H9 (cell line): ENCODE data around the gene MAMDC4. TPM values are rescaled to one million over a fixed set of nuclear protein-coding genes. Genes with fewer than 3 reads are reported as not detected.

Experiments used
- DNase-seq: peaks from one replicate; pipeline ENCODE4 v3.0.0-alpha.2; 2017
- H2AFZ ChIP-seq: one replicate; pipeline ENCODE4 v1.6.1; 2013; ENCODE audit warnings: mild to moderate bottlenecking, low read length, control low read depth, moderate library complexity
- H2AK5ac ChIP-seq: 2 replicates; pipeline ENCODE4 v1.6.1; 2013; ENCODE audit warnings: low read length, control low read depth, mixed read lengths; ENCODE audit not compliant: insufficient read length
- H2BK120ac ChIP-seq: one replicate; pipeline ENCODE4 v1.6.1; 2013; ENCODE audit warnings: low read depth, mild to moderate bottlenecking, low read length, control low read depth, inconsistent platforms; ENCODE audit not compliant: poor library complexity, severe bottlenecking
- H2BK12ac ChIP-seq: 2 replicates; pipeline ENCODE4 v1.6.1; 2013; ENCODE audit warnings: low read length, control low read depth, mixed read lengths, low read depth; ENCODE audit not compliant: insufficient read length
- H2BK15ac ChIP-seq: 2 replicates; pipeline ENCODE4 v1.6.1; 2013; ENCODE audit warnings: low read depth, low read length, control low read depth
- H2BK20ac ChIP-seq: one replicate; pipeline ENCODE4 v1.6.1; 2013; ENCODE audit warnings: low read depth, mild to moderate bottlenecking, low read length, control low read depth, inconsistent platforms; ENCODE audit not compliant: poor library complexity, severe bottlenecking
- H2BK5ac ChIP-seq: 2 replicates; pipeline ENCODE4 v1.6.1; 2013; ENCODE audit warnings: low read length, control low read depth, mixed read lengths; ENCODE audit not compliant: insufficient read length
- H3K14ac ChIP-seq: 2 replicates; pipeline ENCODE4 v1.6.1; 2013; ENCODE audit warnings: low read length, control low read depth; ENCODE audit not compliant: insufficient read depth
- H3K18ac ChIP-seq: 2 replicates; pipeline ENCODE4 v1.6.1; 2013; ENCODE audit warnings: low read depth, mild to moderate bottlenecking, mixed read lengths, low read length, control low read depth; ENCODE audit not compliant: insufficient read length
- H3K23ac ChIP-seq: 2 replicates; pipeline ENCODE4 v1.6.1; 2013; ENCODE audit warnings: low read length, control low read depth, mixed read lengths, low read depth; ENCODE audit not compliant: insufficient read length
- H3K23me2 ChIP-seq: 2 replicates; pipeline ENCODE4 v1.6.1; 2013; ENCODE audit warnings: low read depth, mild to moderate bottlenecking, mixed read lengths, low read length, control low read depth; ENCODE audit not compliant: insufficient read length, poor library complexity, severe bottlenecking
- H3K27ac ChIP-seq: 2 replicates; pipeline ENCODE4 v1.5.1; 2013; ENCODE audit warnings: low read length, control low read depth, mixed read lengths, low read depth; ENCODE audit not compliant: insufficient read length
- H3K27me3 ChIP-seq: 2 replicates; pipeline ENCODE4 v1.6.1; 2013; ENCODE audit warnings: low read length, control low read depth, inconsistent platforms; ENCODE audit not compliant: insufficient read depth
- H3K4ac ChIP-seq: 2 replicates; pipeline ENCODE4 v1.6.1; 2013; ENCODE audit warnings: low read depth, mild to moderate bottlenecking, control low read depth, inconsistent platforms, low read length, moderate library complexity
- H3K4me1 ChIP-seq: 2 replicates; pipeline ENCODE4 v1.6.1; 2013; ENCODE audit warnings: low read length, control low read depth, inconsistent platforms; ENCODE audit not compliant: insufficient read depth
- H3K4me2 ChIP-seq: 2 replicates; pipeline ENCODE4 v1.6.1; 2013; ENCODE audit warnings: low read length, control low read depth, mixed read lengths; ENCODE audit not compliant: insufficient read length, insufficient read depth
- H3K56ac ChIP-seq: 2 replicates; pipeline ENCODE4 v1.6.1; 2013; ENCODE audit warnings: low read depth, mild to moderate bottlenecking, mixed read lengths, low read length, control low read depth; ENCODE audit not compliant: insufficient read length
- H3K79me1 ChIP-seq: 2 replicates; pipeline ENCODE4 v1.6.1; 2013; ENCODE audit warnings: low read depth, mild to moderate bottlenecking, moderate library complexity, low read length, control low read depth, inconsistent platforms; ENCODE audit not compliant: insufficient read depth, poor library complexity, severe bottlenecking
- H3K79me2 ChIP-seq: 2 replicates; pipeline ENCODE4 v1.6.1; 2013; ENCODE audit warnings: low read length, control low read depth, inconsistent platforms; ENCODE audit not compliant: insufficient read depth
- H3K9ac ChIP-seq: 2 replicates; pipeline ENCODE4 v1.6.1; 2013; ENCODE audit warnings: low read length, control low read depth, mixed read lengths; ENCODE audit not compliant: insufficient read length; ENCODE audit errors: extremely low read depth
- H3K9me3 ChIP-seq: one replicate; pipeline ENCODE4 v1.6.1; 2013; ENCODE audit warnings: low read depth, low read length, inconsistent platforms; ENCODE audit not compliant: control insufficient read depth
- H3T11ph ChIP-seq: one replicate; pipeline ENCODE4 v1.6.1; 2013; ENCODE audit warnings: mild to moderate bottlenecking, low read length, control low read depth, inconsistent platforms
- H4K20me1 ChIP-seq: one replicate; pipeline ENCODE4 v1.6.1; 2013; ENCODE audit not compliant: control insufficient read depth, insufficient read length, insufficient read depth
- H4K5ac ChIP-seq: 2 replicates; pipeline ENCODE4 v1.6.1; 2013; ENCODE audit warnings: low read depth, mild to moderate bottlenecking, mixed read lengths, low read length, control low read depth; ENCODE audit not compliant: insufficient read length
- H4K8ac ChIP-seq: replicated peaks from 2 replicates; pipeline ENCODE4 v1.6.1; 2013; ENCODE audit warnings: low read length, control low read depth, mixed read lengths, low read depth; ENCODE audit not compliant: insufficient read length
- H4K91ac ChIP-seq: 2 replicates; pipeline ENCODE4 v1.6.1; 2013; ENCODE audit warnings: low read depth, mild to moderate bottlenecking, moderate library complexity, mixed read lengths, low read length, control low read depth; ENCODE audit not compliant: insufficient read length
- H3K27ac Mint-ChIP-seq, 3 experiments: 2 replicates in 2 of 3; 3 replicates in 1 of 3; pipeline ENCODE4 v1.8.0; 2020 to 2021; ENCODE audit warnings: mixed read lengths in 3 of 3, mild to moderate bottlenecking in 1 of 3, moderate library complexity in 1 of 3
- H3K27me3 Mint-ChIP-seq: 2 replicates; pipeline ENCODE4 v1.8.0; 2021; ENCODE audit warnings: low read depth, mild to moderate bottlenecking, moderate library complexity, mixed read lengths
- H3K36me3 Mint-ChIP-seq, 3 experiments: 2 replicates in 2 of 3; 3 replicates in 1 of 3; pipeline ENCODE4 v1.8.0; 2020 to 2021; ENCODE audit warnings: low read depth in 3 of 3, mixed read lengths in 3 of 3; ENCODE audit not compliant: insufficient read depth in 1 of 3
- H3K4me1 Mint-ChIP-seq, 2 experiments: 2 replicates each; pipeline ENCODE4 v1.8.0; 2020; ENCODE audit warnings: mixed read lengths in 2 of 2
- H3K4me3 Mint-ChIP-seq, 2 experiments: 2 replicates in 1 of 2; 3 replicates in 1 of 2; pipeline ENCODE4 v1.8.0; 2020 to 2021; ENCODE audit warnings: mild to moderate bottlenecking in 2 of 2, mixed read lengths in 2 of 2, moderate library complexity in 1 of 2
- H3K9me3 Mint-ChIP-seq, 2 experiments: 2 replicates in 1 of 2; 3 replicates in 1 of 2; pipeline ENCODE4 v1.8.0; 2020; ENCODE audit warnings: mild to moderate bottlenecking in 2 of 2, mixed read lengths in 2 of 2, moderate library complexity in 1 of 2
- CTCF ChIP-seq: fragments of 200-600 bp; sonication (generic); conservative IDR thresholded peaks from 3 replicates; pipeline ENCODE4 v1.8.0; 2021; ENCODE audit warnings: antibody characterized with exemption, mild to moderate bottlenecking
- WGBS: extraction: QIAGEN DNeasy Blood & Tissue Kit; methylation state at CpG from one replicate; pipeline ENCODE4 v1.1.7; 2013; ENCODE audit warnings: missing lambda C conversion rate, low lambda C conversion rate, mixed read lengths; ENCODE audit not compliant: insufficient read length; ENCODE audit errors: extremely low coverage; 5-methylcytosine and 5-hydroxymethylcytosine counted together
- total RNA-seq: library from RNA; stranded (reverse); gene quantifications from 2 replicates; pipeline ENCODE4 v1.2.1, GENCODE V29; 2021

MAMDC4 gene
- total RNA-seq, 1 experiment from 2014 or later, result 9.2 TPM

GRCh38 chr9:136858844-136859757 is 7.0 kb downstream of the MAMDC4 start:
- Mint-ChIP-seq H3K4me1 (no peaks in the 10 kb centered on the region), H3K9me3 (no peaks in the 10 kb centered on the region), H3K36me3 (peaks cover 13 to 35% (median 29%) of the 10 kb centered on the region in 3 experiments), H3K27ac (no peak overlapping the region), H3K27me3 (no peaks in the 10 kb centered on the region; the same call in 1 of the 2 replicates), H3K4me3 (no peak overlapping the region)
- no peak overlapping the region for H3K14ac ChIP-seq
- no peak for TF ChIP-seq CTCF
- H4K8ac ChIP-seq, result no peak overlapping the region
- H3K4me2 ChIP-seq, result no peak overlapping the region
- H3K18ac ChIP-seq, result no peak overlapping the region
- no peak overlapping the region for H2BK5ac ChIP-seq
- no peaks in the 10 kb centered on the region for H3K79me2 ChIP-seq
- no peak overlapping the region for H4K91ac ChIP-seq
- no peak overlapping the region for H2AFZ ChIP-seq
- H3K23ac ChIP-seq, result no peak overlapping the region
- H3K9me3 ChIP-seq, result no peaks in the 10 kb centered on the region
- no peak overlapping the region for H2BK20ac ChIP-seq
- H3K23me2 ChIP-seq, result no peaks in the 10 kb centered on the region
- H2BK15ac ChIP-seq, result no peak overlapping the region
- no peak overlapping the region for H2BK12ac ChIP-seq
- H4K20me1 ChIP-seq, result no peaks in the 10 kb centered on the region
- no peak overlapping the region for H4K5ac ChIP-seq
- no peaks in the 10 kb centered on the region for H3K79me1 ChIP-seq
- H2AK5ac ChIP-seq, result no peak overlapping the region
- no peak overlapping the region for H3K9ac ChIP-seq
- no peak overlapping the region for H3T11ph ChIP-seq
- no peaks in the 10 kb centered on the region for H3K27me3 ChIP-seq
- no CpG with 5 or more reads among the region's 20 CpGs for WGBS
- H2BK120ac ChIP-seq, result no peak overlapping the region
- H3K56ac ChIP-seq, result no peak overlapping the region
- no peak for DNase-seq
- no peak overlapping the region for H3K27ac ChIP-seq
- no peaks in the 10 kb centered on the region for H3K4me1 ChIP-seq
- no peak overlapping the region for H3K4ac ChIP-seq
